ENCODE results near the gene BMPR1A. TPM values are rescaled to one million over a fixed set of nuclear protein-coding genes. Genes with fewer than 3 reads are reported as not detected.
"Not testable (repeated sequence)": the region's sequence is repeated elsewhere in the genome, so short reads cannot be mapped to it uniquely, and the experiment has no call there.

BMPR1A gene
- total RNA-seq, 1 donor from 2014 or later: 9.7 TPM

DNA sequence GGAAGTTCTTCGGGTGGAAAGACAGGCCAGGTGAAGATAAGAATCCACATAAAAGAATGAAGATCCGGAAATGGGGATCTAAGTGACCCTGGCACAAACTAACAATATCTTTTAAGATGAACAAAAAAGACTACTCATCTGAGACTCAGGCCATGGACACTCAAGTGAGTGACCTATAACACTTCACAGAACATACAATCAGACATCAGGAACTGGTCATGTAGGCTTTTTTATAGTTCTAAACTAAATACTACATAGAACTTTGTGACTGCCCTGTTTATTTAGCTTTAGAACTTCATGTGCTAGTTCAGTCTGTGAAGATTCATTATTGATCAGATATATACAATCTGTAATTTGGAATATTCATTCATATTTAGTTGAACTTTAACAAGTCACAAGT is 148.2 kb downstream of the BMPR1A start:
- Mint-ChIP-seq H3K9me3 (peaks cover 6% of the 10 kb centered on the region), H3K27me3 (ENCODE audit: insufficient read depth) (no peaks in the 10 kb centered on the region), H3K36me3 (ENCODE audit: low read depth) (peaks cover 18% of the 10 kb centered on the region), H3K4me1 (ENCODE audit: low read depth) (no peaks in the 10 kb centered on the region), H3K27ac (no peak overlapping the region), H3K4me3 (no peak overlapping the region)
- intact Hi-C loops (cut with micrococcal nuclease): no loop called here
- no peak for DNase-seq (ENCODE audit: low spot score)

DNA sequence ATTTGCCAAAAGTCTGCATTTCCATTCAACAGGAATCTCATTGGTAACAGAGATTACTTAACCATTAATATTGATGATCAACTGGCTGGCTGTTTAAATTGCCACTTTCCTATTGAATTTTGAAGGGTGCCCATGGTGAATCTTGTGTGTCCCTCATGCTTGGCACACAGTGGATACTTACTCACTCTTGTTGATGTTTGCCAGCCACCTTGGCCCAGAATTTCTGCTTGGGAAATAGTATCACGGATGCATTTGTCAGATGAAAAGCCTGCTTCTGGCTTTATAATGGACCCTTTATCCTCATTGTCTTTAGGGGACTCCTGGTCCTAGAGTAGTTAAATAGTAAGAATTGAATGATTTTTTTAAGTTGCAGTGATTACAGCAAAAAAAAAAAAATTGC is 149.0 kb downstream of the BMPR1A start:
- Mint-ChIP-seq H3K4me3 (no peak overlapping the region), H3K27me3 (ENCODE audit: insufficient read depth) (no peaks in the 10 kb centered on the region), H3K27ac (no peak overlapping the region), H3K4me1 (ENCODE audit: low read depth) (no peaks in the 10 kb centered on the region), H3K36me3 (ENCODE audit: low read depth) (peaks cover 18% of the 10 kb centered on the region), H3K9me3 (peaks cover 6% of the 10 kb centered on the region)
- no peak for DNase-seq (ENCODE audit: low spot score)
- intact Hi-C loops (cut with micrococcal nuclease): no loop called here

DNA sequence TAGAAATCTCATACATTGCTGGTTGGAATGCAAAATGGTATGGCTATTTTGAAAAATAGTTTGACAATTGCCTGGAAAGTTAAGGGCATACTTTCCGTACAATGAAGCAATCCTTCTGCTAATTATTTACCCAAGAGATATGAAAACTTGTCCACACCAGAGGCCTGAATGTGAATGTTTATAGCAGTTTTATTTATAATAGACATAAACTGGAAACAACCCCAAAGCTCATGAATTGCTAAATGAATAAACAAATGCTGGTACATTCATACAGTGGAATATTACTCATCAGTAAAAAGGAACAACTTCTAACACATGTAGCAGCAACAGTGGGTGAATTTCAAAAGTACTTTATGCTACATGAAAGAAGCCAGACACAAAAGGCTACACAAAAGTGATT is 158.3 kb downstream of the BMPR1A start:
- Mint-ChIP-seq H3K9me3 (no peaks in the 10 kb centered on the region), H3K4me3 (no peak overlapping the region), H3K36me3 (ENCODE audit: low read depth) (peaks cover 3% of the 10 kb centered on the region), H3K4me1 (ENCODE audit: low read depth) (no peaks in the 10 kb centered on the region), H3K27me3 (ENCODE audit: insufficient read depth) (no peaks in the 10 kb centered on the region), H3K27ac (no peak overlapping the region)
- intact Hi-C loops (cut with micrococcal nuclease): no loop called here
- no peak for DNase-seq (ENCODE audit: low spot score)

DNA sequence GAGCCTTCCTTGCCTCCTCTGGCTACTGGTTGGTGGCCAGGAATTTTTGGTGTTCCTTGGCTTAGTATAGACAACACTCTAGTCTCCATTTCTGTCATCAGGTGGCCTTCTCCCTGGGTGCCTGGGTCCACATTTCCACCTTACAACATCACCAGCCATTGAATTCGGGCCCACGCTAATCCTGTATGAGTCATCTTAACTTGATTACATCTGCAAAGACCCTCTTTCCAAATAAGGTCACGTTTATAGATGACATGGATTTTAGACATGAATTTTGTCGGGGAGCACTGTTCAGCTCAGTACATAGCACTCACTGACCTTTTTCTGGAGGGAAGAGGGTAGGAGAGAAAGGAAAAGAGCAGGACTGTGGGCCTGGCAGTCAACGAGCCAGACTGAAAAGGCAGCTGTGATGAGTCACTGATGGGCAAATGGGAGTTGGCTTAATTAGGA is 161.6 kb downstream of the BMPR1A start:
- H3K4me1 Mint-ChIP-seq (ENCODE audit: low read depth): no peaks in the 10 kb centered on the region
- H3K27me3 Mint-ChIP-seq (ENCODE audit: insufficient read depth): no peaks in the 10 kb centered on the region
- no peak overlapping the region for H3K4me3 Mint-ChIP-seq
- no peaks in the 10 kb centered on the region for H3K9me3 Mint-ChIP-seq
- no peak for DNase-seq (ENCODE audit: low spot score)
- intact Hi-C loops (cut with micrococcal nuclease): no loop called here
- no peak overlapping the region for H3K27ac Mint-ChIP-seq
- peaks cover 3% of the 10 kb centered on the region for H3K36me3 Mint-ChIP-seq (ENCODE audit: low read depth)

DNA sequence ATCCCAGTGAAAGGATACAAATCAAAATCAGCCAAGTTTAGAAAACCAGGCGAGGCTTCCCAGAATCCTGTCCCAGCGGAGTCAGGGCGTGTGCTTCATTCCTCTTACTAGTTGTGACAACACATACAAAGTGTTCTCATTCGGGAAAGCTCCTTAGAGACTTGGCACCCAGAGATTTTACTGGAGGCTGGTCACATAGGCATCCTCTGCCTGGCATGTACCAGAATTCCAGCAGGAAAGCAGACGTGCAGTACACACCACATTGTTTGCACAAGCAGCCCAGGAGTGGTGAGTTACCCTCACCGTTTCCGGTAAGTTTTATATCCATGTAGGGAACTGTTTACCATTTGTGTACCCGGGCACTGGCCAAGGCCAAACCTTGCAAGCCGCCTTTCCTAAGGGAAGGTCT is 166.1 kb downstream of the BMPR1A start:
- DNase-seq (ENCODE audit: low spot score): no peak
- Mint-ChIP-seq H3K36me3 (ENCODE audit: low read depth) (peaks cover 1% of the 10 kb centered on the region), H3K4me1 (ENCODE audit: low read depth) (no peaks in the 10 kb centered on the region), H3K27ac (no peak overlapping the region), H3K9me3 (no peaks in the 10 kb centered on the region), H3K4me3 (no peak overlapping the region), H3K27me3 (ENCODE audit: insufficient read depth) (no peaks in the 10 kb centered on the region)
- intact Hi-C loops (cut with micrococcal nuclease): no loop called here

DNA sequence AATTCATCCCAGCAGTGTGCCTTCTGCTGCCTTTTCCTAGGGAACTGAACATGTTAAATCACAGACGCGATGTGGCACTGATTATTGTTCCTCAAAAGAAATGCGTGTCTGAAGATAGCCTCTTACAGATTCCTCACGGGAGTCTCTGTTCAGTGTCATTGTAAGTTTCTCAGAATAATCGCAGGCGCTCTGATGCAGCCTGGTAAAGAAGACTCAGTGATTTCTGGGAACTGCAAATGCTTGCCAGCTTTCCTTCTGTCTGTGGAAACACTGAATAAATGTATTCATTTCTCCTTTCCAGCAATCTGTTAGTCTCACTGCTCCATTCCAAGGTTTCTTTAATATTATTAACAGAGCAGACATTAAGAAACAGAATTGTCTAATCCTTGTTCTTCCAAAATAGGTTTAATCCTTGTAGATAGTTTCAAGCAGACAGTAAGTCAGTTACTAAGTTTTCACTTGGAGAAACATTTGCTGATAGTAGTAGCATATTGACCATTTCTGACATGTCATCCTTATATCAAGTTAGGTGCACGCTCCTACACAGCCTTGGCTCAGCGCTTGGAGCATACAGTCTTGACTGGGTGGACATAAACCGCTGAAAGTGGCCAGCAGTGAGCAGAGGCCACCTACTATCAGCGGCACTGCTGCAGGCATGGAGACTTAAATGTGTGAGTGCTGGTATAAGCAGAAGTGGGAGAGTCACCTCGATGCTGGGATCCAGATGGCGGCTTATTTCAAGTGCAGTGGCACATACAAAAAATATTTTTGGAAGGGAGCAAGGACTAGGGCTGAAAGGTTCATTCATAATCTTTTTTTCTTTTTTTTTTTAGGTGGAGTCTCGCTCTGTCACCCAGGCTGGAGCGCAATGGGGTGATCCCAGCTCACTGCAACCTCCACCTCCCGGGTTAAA is 173.3 kb downstream of the BMPR1A start:
- no peaks in the 10 kb centered on the region for H3K4me1 Mint-ChIP-seq (ENCODE audit: low read depth)
- no peaks in the 10 kb centered on the region for H3K36me3 Mint-ChIP-seq (ENCODE audit: low read depth)
- no peaks in the 10 kb centered on the region for H3K9me3 Mint-ChIP-seq
- no peak overlapping the region for H3K4me3 Mint-ChIP-seq
- no peak overlapping the region for H3K27ac Mint-ChIP-seq
- no peaks in the 10 kb centered on the region for H3K27me3 Mint-ChIP-seq (ENCODE audit: insufficient read depth)
- intact Hi-C loops (cut with micrococcal nuclease): no loop called here
- DNase-seq (ENCODE audit: low spot score): no peak

DNA sequence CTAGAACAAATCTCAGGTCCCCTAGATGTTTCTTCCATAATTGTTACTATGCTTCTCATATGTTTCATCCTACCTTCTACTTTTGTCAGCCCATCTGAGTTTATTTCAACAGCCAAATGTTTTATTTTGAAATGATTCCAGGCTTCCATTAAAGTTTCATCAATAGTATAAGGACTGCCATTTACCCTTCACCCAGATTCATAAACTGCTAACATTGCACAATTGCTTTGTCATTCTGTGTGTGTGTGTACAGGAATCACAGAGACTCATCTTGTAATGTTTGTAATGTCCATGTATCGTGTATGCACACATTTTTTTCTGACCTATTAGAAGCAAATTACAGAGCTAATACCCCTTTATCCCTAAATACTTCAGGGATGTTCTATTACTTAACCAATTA is 175.5 kb downstream of the BMPR1A start:
- Mint-ChIP-seq H3K9me3 (no peaks in the 10 kb centered on the region), H3K27ac (no peak overlapping the region), H3K4me3 (no peak overlapping the region), H3K4me1 (ENCODE audit: low read depth) (no peaks in the 10 kb centered on the region), H3K27me3 (ENCODE audit: insufficient read depth) (no peaks in the 10 kb centered on the region), H3K36me3 (ENCODE audit: low read depth) (no peaks in the 10 kb centered on the region)
- intact Hi-C loops (cut with micrococcal nuclease): no loop called here
- no peak for DNase-seq (ENCODE audit: low spot score)

DNA sequence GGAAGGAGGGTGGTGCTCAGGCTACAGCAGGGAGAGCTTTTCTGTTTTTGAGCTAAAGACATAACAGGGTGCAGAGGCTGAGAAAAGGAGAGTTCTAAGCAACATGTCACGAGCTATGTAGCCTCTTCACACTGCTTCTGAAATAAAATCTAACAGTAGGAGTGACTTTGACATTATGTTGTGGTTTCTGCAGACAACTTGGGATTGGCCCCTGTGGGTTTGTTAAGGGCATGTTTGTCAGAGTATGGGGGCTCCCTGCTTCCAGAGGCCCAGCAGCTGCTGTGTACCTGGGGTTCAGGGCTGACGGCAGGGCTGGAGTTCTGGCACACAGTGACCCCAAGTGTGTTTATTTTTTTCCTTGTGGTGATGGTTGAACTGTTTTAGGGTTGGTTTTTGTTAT is 176.3 kb downstream of the BMPR1A start:
- H3K27me3 Mint-ChIP-seq (ENCODE audit: insufficient read depth): peaks cover 2% of the 10 kb centered on the region
- H3K4me3 Mint-ChIP-seq: no peak overlapping the region
- no peaks in the 10 kb centered on the region for H3K36me3 Mint-ChIP-seq (ENCODE audit: low read depth)
- no peaks in the 10 kb centered on the region for H3K4me1 Mint-ChIP-seq (ENCODE audit: low read depth)
- intact Hi-C loops (cut with micrococcal nuclease): no loop called here
- no peak overlapping the region for H3K27ac Mint-ChIP-seq
- no peaks in the 10 kb centered on the region for H3K9me3 Mint-ChIP-seq
- no peak for DNase-seq (ENCODE audit: low spot score)

DNA sequence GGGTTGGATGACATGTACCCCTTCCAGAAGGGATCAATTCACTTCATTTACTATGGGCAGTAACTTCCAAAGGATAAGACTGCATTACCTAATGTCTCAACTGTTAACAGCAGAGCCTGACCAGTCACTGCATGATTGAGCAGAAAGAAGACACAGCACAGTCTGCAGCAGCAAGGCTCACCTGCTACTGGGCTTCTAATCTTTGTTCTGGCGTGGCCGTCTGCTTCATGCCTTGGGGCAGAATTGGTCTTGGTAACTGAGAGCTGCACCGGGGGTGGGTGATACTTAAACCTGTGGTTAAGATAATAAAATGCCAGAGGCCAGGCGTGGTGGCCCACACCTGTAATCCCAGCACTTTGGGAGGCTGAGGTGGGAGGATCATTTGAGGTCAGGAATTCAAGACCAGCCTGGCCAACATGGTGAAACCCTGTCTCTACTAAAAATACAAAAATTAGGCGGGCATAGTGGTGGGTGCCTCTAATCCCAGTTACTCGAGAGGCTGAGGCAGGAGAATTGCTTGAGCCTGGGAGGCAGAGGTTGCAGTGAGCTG is 177.8 kb downstream of the BMPR1A start:
- H3K4me3 Mint-ChIP-seq; H3K36me3 Mint-ChIP-seq (ENCODE audit: low read depth); H3K4me1 Mint-ChIP-seq (ENCODE audit: low read depth); DNase-seq (ENCODE audit: low spot score); H3K27me3 Mint-ChIP-seq (ENCODE audit: insufficient read depth); H3K27ac Mint-ChIP-seq; H3K9me3 Mint-ChIP-seq; intact Hi-C loops (cut with micrococcal nuclease): not testable (repeated sequence)

DNA sequence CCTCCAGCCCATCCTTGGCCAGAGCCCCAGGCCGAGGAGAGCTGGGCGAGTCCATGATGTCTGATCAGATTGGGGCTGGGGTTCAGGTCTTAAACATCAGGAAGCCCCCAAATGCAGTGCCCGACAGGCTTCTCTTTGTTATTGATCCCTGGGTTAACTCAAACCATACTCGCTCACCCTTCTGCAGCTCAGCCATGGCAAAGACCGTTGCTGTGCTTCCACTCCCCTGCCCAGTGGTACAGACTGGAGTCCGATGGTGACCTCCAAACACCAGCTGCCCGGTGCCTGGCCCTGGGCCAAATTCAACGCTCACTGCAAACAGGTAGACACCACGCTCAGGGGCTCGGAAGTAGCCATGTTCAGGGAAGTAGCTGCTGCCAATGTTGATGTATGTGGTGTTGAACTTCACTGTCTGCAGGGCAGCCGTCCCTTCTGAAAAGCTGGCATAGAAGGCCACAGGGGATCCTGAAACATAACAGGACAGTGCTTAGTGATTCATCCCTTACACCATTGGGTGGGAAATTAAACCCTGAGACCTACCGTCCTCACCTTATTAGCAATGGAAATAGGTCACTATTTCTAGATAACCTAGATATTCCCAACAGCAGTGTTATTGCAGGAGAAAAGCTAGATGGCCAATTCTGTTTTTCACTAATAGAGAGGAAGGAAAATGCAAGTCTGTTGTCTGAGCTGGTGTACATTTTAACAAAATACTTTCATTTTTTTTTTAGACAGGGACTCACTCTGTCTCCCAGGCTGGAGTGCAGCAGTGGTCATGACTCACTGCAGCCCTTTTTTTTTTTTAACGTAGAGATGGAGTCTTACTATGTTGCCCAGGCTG is 180.5 kb downstream of the BMPR1A start:
- Mint-ChIP-seq H3K9me3 (no peaks in the 10 kb centered on the region), H3K27me3 (ENCODE audit: insufficient read depth) (peaks cover 3% of the 10 kb centered on the region), H3K4me3 (no peak overlapping the region), H3K36me3 (ENCODE audit: low read depth) (no peaks in the 10 kb centered on the region), H3K4me1 (ENCODE audit: low read depth) (no peaks in the 10 kb centered on the region), H3K27ac (no peak overlapping the region)
- intact Hi-C loops (cut with micrococcal nuclease): no loop called here
- no peak for DNase-seq (ENCODE audit: low spot score)

DNA sequence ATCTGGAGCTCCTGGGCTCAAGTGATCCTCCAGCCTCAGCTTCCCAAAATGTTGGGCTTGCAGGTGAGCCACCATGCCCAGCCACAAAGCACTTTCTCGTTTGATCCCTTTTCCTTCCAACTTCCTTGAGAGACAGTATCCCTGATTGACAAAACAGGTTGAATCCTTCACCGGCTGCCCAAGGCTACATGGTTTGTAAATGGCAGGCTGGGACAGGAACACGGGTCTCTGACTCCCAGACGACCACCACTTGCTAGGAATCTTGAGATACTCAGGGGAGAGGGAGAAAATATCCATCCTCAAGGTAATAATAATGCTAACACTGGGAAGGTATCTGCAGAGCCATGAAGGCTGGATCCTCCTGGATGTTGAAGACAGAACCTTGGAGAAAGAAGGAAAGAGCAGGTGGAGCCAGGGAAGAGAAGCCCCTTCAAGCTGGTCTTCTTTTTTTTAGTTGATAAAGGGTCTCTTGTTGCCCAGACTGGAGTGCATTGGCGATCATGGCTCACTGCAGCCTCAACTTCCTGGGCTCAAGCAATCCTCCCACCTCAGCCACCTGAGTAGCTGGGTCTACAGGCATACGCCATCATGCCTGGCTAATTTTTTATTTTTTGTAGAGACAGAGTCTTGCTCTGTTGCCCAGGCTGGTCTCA is 181.2 kb downstream of the BMPR1A start:
- Mint-ChIP-seq H3K4me3 (no peak overlapping the region), H3K27ac (no peak overlapping the region), H3K9me3 (no peaks in the 10 kb centered on the region), H3K27me3 (ENCODE audit: insufficient read depth) (peaks cover 3% of the 10 kb centered on the region), H3K36me3 (ENCODE audit: low read depth) (no peaks in the 10 kb centered on the region), H3K4me1 (ENCODE audit: low read depth) (no peaks in the 10 kb centered on the region)
- no peak for DNase-seq (ENCODE audit: low spot score)
- intact Hi-C loops (cut with micrococcal nuclease): loop anchor here (2.0 kb wide), 2 partner anchors 157 to 265 kb away; partner anchors contain the start of genes GLUD1 and SHLD2

DNA sequence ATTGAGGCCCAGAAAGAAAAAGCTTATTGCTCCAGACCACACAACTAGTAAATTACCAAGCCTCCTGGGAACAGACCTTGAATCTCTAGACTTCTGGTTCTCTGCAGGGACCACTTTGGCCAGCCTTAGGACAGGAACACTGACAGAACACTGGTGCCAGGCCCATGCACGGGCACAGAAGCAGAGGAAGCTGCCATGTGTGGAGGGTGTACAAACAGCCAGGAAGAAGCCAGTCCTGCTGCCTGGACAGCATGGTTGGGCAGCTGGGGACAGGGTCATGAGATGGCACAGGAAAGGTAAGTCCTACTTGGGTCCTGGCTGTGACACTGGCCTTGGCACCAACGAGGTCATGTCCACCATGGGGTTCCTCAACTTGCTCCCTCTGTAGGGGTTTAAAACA is 181.8 kb downstream of the BMPR1A start:
- H3K36me3 Mint-ChIP-seq (ENCODE audit: low read depth): no peaks in the 10 kb centered on the region
- intact Hi-C loops (cut with micrococcal nuclease): loop anchor here (2.0 kb wide), 2 partner anchors 157 to 265 kb away; partner anchors contain the start of genes GLUD1 and SHLD2
- H3K9me3 Mint-ChIP-seq: no peaks in the 10 kb centered on the region
- peaks cover 3% of the 10 kb centered on the region for H3K27me3 Mint-ChIP-seq (ENCODE audit: insufficient read depth)
- H3K4me1 Mint-ChIP-seq (ENCODE audit: low read depth): no peaks in the 10 kb centered on the region
- DNase-seq (ENCODE audit: low spot score): no peak
- no peak overlapping the region for H3K27ac Mint-ChIP-seq
- H3K4me3 Mint-ChIP-seq: no peak overlapping the region

Measured in activated T-helper 1 cell treated with anti-CD3 and anti-CD28 coated beads, Interleukin-12 subunit alpha, Interleukin-12 subunit beta, Interleukin-2, Interleukin-4 antibody, amounts not matched to agents 30 ng/mL and 10 ng/mL and 1 ng/mL, durations not matched to agents 14 hours and 24 hours and 36 hours (primary cell).